Fibroblast of lung (primary cell): ENCODE results near the gene SCGB1D1. TPM values are rescaled to one million over a fixed set of nuclear protein-coding genes. Genes with fewer than 3 reads are reported as not detected.

ENCODE experiments used
- DNase-seq, 2 donors: peaks; one replicate each; pipeline versions ENCODE4 v3.0.0 to v3.0.0-alpha.2; 2010; ENCODE audit warnings: low read depth in 2 of 2
- H2AFZ ChIP-seq: 2 replicates; pipeline ENCODE4 v1.5.1; 2012; ENCODE audit warnings: low read length, control low read depth, inconsistent platforms
- H3K27ac ChIP-seq: 2 replicates; pipeline ENCODE4 v1.5.1; 2011; ENCODE audit warnings: low read length, control low read depth; ENCODE audit not compliant: insufficient read depth
- H3K27me3 ChIP-seq: 2 replicates; pipeline ENCODE4 v1.5.1; 2011; ENCODE audit warnings: mild to moderate bottlenecking, low read length; ENCODE audit not compliant: control insufficient read depth, insufficient read depth
- H3K36me3 ChIP-seq: 2 replicates; pipeline ENCODE4 v1.5.1; 2011; ENCODE audit warnings: low read length; ENCODE audit not compliant: control insufficient read depth, insufficient read depth
- H3K4me1 ChIP-seq: 2 replicates; pipeline ENCODE4 v1.5.1; 2011; ENCODE audit warnings: low read length; ENCODE audit not compliant: control insufficient read depth, insufficient read depth; ENCODE audit errors: extremely low read depth
- H3K4me2 ChIP-seq: 2 replicates; pipeline ENCODE4 v1.5.1; 2011; ENCODE audit warnings: low read length, control low read depth; ENCODE audit not compliant: insufficient read depth; ENCODE audit errors: extremely low read depth
- H3K4me3 ChIP-seq, 4 experiments: fragments of 200-600 bp in 1 of 4; sonication (generic) in 1 of 4; replicated peaks in 1 of 4; 2 replicates each; pipeline ENCODE4 v1.5.1; 2011 to 2016; ENCODE audit warnings: low read length in 4 of 4, low read depth in 3 of 4, mild to moderate bottlenecking in 3 of 4, control low read depth in 2 of 4, inconsistent platforms in 1 of 4, mixed read lengths in 1 of 4; ENCODE audit not compliant: insufficient read depth in 1 of 4; ENCODE audit errors: control extremely low read depth in 1 of 4
- H3K79me2 ChIP-seq: 2 replicates; pipeline ENCODE4 v1.5.1; 2012; ENCODE audit warnings: mild to moderate bottlenecking, low read length, inconsistent platforms; ENCODE audit not compliant: control insufficient read depth, insufficient read depth
- H3K9ac ChIP-seq: 2 replicates; pipeline ENCODE4 v1.5.1; 2011; ENCODE audit warnings: mild to moderate bottlenecking, low read length, control low read depth; ENCODE audit not compliant: insufficient read depth
- H3K9me3 ChIP-seq: 2 replicates; pipeline ENCODE4 v1.5.1; 2012; ENCODE audit warnings: low read depth, low read length; ENCODE audit not compliant: control insufficient read depth, insufficient read depth
- H4K20me1 ChIP-seq: 2 replicates; pipeline ENCODE4 v1.5.1; 2011; ENCODE audit warnings: low read length; ENCODE audit not compliant: control insufficient read depth, insufficient read depth; ENCODE audit errors: extremely low read depth
- CTCF ChIP-seq, 2 donors: IDR thresholded peaks in 1 of 2; conservative IDR thresholded peaks in 1 of 2; 1 replicate in 1 of 2; 2 replicates in 1 of 2; pipeline ENCODE4 v1.5.1; 2011 to 2012; ENCODE audit warnings: low read length in 2 of 2, control low read depth in 1 of 2, inconsistent platforms in 1 of 2, low read depth in 1 of 2, mild to moderate bottlenecking in 1 of 2
- EZH2 ChIP-seq: IDR thresholded peaks from 2 replicates; pipeline ENCODE4 v1.5.1; 2012; ENCODE audit warnings: low read length, control low read depth, mild to moderate bottlenecking; ENCODE audit errors: missing control alignments
- polyA plus RNA-seq, 2 donors: library from polyadenylated mRNA; depleted of rRNA in 1 of 2; stranded (reverse) in 1 of 2; unstranded in 1 of 2; fragments of >200 nt; gene quantifications; 2 replicates each; pipeline ENCODE4 v1.2.1, GENCODE V29; 2011 to 2012; ENCODE audit warnings: missing spikeins in 1 of 2
- total RNA-seq: library from RNA; depleted of rRNA; stranded (reverse); fragments of >200 nt; gene quantifications from 2 replicates; pipeline ENCODE4 v1.2.1, GENCODE V29; 2014

Gene SCGB1D1
- total and polyA plus RNA-seq, 2 donors (not counting 1 experiment from before 2014, with no cell fraction given): not detected

GRCh38 chr11:62233730-62234129 lies 43.7 kb downstream of the SCGB1D1 start:
- Histone ChIP-seq H3K36me3 (no peaks in the 10 kb centered on the region), H3K4me1 (no peaks in the 10 kb centered on the region), H3K27me3 (peaks cover 4% of the 10 kb centered on the region), H4K20me1 (no peaks in the 10 kb centered on the region), H2AFZ (no peak overlapping the region), H3K9me3 (no peaks in the 10 kb centered on the region), H3K27ac (no peak overlapping the region), H3K4me2 (no peak overlapping the region), H3K4me3 (no peak overlapping the region), H3K79me2 (no peaks in the 10 kb centered on the region), H3K9ac (no peak overlapping the region)
- no peak for DNase-seq
- TF ChIP-seq EZH2 (no peak), CTCF (conservative IDR thresholded peaks at IDR 0.05 in 1 of 2, IDR thresholded peaks at IDR 0.05 in 1 of 2; ENCODE audit: low read depth in 1 of 2, low read length in 2 of 2) (peak in 1 of 2 donors; percentile 5)

- Histone ChIP-seq H3K36me3 (no peaks in the 10 kb centered on the region), H3K27me3 (peaks cover 4% of the 10 kb centered on the region), H3K4me3 (no peak overlapping the region), H2AFZ (no peak overlapping the region), H3K4me2 (no peak overlapping the region), H3K9me3 (no peaks in the 10 kb centered on the region), H3K27ac (no peak overlapping the region), H3K4me1 (no peaks in the 10 kb centered on the region), H3K9ac (no peak overlapping the region), H4K20me1 (no peaks in the 10 kb centered on the region), H3K79me2 (no peaks in the 10 kb centered on the region)
- DNase-seq: no peak
- no peak for TF ChIP-seq CTCF (conservative IDR thresholded peaks at IDR 0.05 in 1 of 2, IDR thresholded peaks at IDR 0.05 in 1 of 2; ENCODE audit: low read depth in 1 of 2, low read length in 2 of 2)
- TF ChIP-seq EZH2: no peak
Measured at GRCh38 chr11:62236187-62236586, 46.2 kb downstream of the SCGB1D1 start.

GRCh38 chr11:62237499-62237898 lies 47.5 kb downstream of the SCGB1D1 start:
- H4K20me1 ChIP-seq: no peaks in the 10 kb centered on the region
- H3K36me3 ChIP-seq: no peaks in the 10 kb centered on the region
- H3K4me1 ChIP-seq: no peaks in the 10 kb centered on the region
- H3K79me2 ChIP-seq: no peaks in the 10 kb centered on the region
- no peak for DNase-seq
- no peak overlapping the region for H2AFZ ChIP-seq
- no peak overlapping the region for H3K9ac ChIP-seq
- no peak overlapping the region for H3K4me2 ChIP-seq
- TF ChIP-seq CTCF (conservative IDR thresholded peaks at IDR 0.05 in 1 of 2, IDR thresholded peaks at IDR 0.05 in 1 of 2; ENCODE audit: low read depth in 1 of 2, low read length in 2 of 2) (no peak), EZH2 (no peak)
- peaks cover 4% of the 10 kb centered on the region for H3K27me3 ChIP-seq
- H3K4me3 ChIP-seq: no peak overlapping the region
- H3K27ac ChIP-seq: no peak overlapping the region
- no peaks in the 10 kb centered on the region for H3K9me3 ChIP-seq
